Prostate gland (tissue), 2 donors: Measurements from ENCODE around the gene AOPEP. TPM values are rescaled to one million over a fixed set of nuclear protein-coding genes. Genes with fewer than 3 reads are reported as not detected.

Experiments used
- DNase-seq: peaks from one replicate; pipeline ENCODE4 v3.0.0-alpha.2; 2019; ENCODE audit warnings: low spot score
- H3K27ac ChIP-seq, 2 donors: fragments of 200-600 bp; sonication (generic); 2 replicates each; pipeline ENCODE4 v1.5.1; 2017 to 2019
- H3K27me3 ChIP-seq: fragments of 200-600 bp; sonication (generic); replicated peaks from 2 replicates; pipeline ENCODE4 v1.5.1; 2019; ENCODE audit not compliant: insufficient read depth
- H3K36me3 ChIP-seq, 2 donors: fragments of 200-600 bp; sonication (generic); 1 replicate in 1 of 2; 2 replicates in 1 of 2; pipeline versions ENCODE4 v1.5.1 to v1.8.1; 2017 to 2019
- H3K4me1 ChIP-seq: fragments of 200-600 bp; sonication (generic); replicated peaks from 2 replicates; pipeline ENCODE4 v1.5.1; 2019
- H3K4me3 ChIP-seq, 2 donors: fragments of 200-600 bp; sonication (generic); 2 replicates each; pipeline ENCODE4 v1.5.1; 2017 to 2019
- H3K9me3 ChIP-seq: fragments of 200-600 bp; sonication (generic); 2 replicates; pipeline ENCODE4 v1.5.1; 2017
- CTCF ChIP-seq, 4 experiments: fragments of 200-600 bp in 2 of 4; fragments of 450-650 bp in 2 of 4; sonication (generic) in 2 of 4; IDR thresholded peaks; 1 replicate in 3 of 4; 2 replicates in 1 of 4; pipeline ENCODE4 v1.5.1; 2016 to 2019; ENCODE audit warnings: antibody characterized with exemption in 4 of 4, mild to moderate bottlenecking in 2 of 4, moderate library complexity in 2 of 4
- POLR2A ChIP-seq: fragments of 450-650 bp; IDR thresholded peaks from one replicate; pipeline ENCODE4 v1.6.1; 2016; ENCODE audit warnings: antibody characterized with exemption, mild to moderate bottlenecking
- POLR2AphosphoS5 ChIP-seq: sonication (generic); formaldehyde crosslinking; IDR thresholded peaks from one replicate; pipeline ENCODE4 v1.6.1; 2017; ENCODE audit warnings: antibody characterized with exemption
- WGBS: methylation state at CpG from one replicate; pipeline ENCODE4 v1.1.5; 2018; 5-methylcytosine and 5-hydroxymethylcytosine counted together
- intact Hi-C: fragments of 100-400 bp; cut with DNase I; formaldehyde crosslinking; loops from one replicate; pipeline ENCODE4 v1.14.2; 2022
- microRNA counts, 2 donors: library from miRNA; unstranded; fragments of <30 nt; microRNA quantifications; one replicate each; lab custom pipeline; 2016 to 2017
- microRNA-seq: library from miRNA; unstranded; fragments of <30 nt; microRNA quantifications from one replicate; pipeline ENCODE4, GENCODE V29; 2016
- small RNA-seq, 2 donors: library from RNA; depleted of rRNA; stranded (forward); fragments of <200 nt; gene quantifications; one replicate each; pipeline ENCODE3, GENCODE V24; 2016
- total RNA-seq, 2 donors: library from RNA; depleted of rRNA; stranded (reverse); fragments of >200 nt; gene quantifications; one replicate each; pipeline ENCODE4 v1.1.0, GENCODE V29; 2016

AOPEP gene
- total RNA-seq, 2 donors from 2014 or later, result 107 to 188 TPM

- 64% methylated on average over 17 of the region's 17 CpGs for WGBS
Measured at GRCh38 chr9:95132366-95133324, 406.1 kb downstream of the AOPEP start.

GRCh38 chr9:95133325-95133705 lies 406.8 kb downstream of the AOPEP start:
- no peaks in the 10 kb centered on the region for H3K27me3 ChIP-seq
- no peaks in the 10 kb centered on the region for H3K4me1 ChIP-seq
- H3K4me3 ChIP-seq, result no peak overlapping the region
- WGBS, result 62% methylated on average over 4 of the region's 4 CpGs
- H3K9me3 ChIP-seq, result no peaks in the 10 kb centered on the region
- H3K27ac ChIP-seq, result peak overlapping the region in 1 of 2 donors; percentile 43
- no peak for DNase-seq
- no peak for TF ChIP-seq POLR2A
- TF ChIP-seq POLR2AphosphoS5, result no peak
- TF ChIP-seq CTCF (IDR thresholded peaks at IDR 0.05), result no peak
- intact Hi-C loops, result loop anchor here (5.0 kb wide), 1 partner anchor 34 kb away; no protein-coding TSS in a partner anchor
- H3K36me3 ChIP-seq, result no peaks in the 10 kb centered on the region

More at GRCh38 chr9:95132366-95133324, 406.1 kb downstream of the AOPEP start:
- no peak for DNase-seq
- Histone ChIP-seq H3K9me3 (no peaks in the 10 kb centered on the region), H3K27me3 (no peaks in the 10 kb centered on the region), H3K4me1 (no peaks in the 10 kb centered on the region), H3K27ac (peak overlapping the region in 1 of 2 donors; percentile 43), H3K4me3 (no peak overlapping the region), H3K36me3 (no peaks in the 10 kb centered on the region)
- TF ChIP-seq POLR2A, result no peak
- no peak for TF ChIP-seq POLR2AphosphoS5
- no peak for TF ChIP-seq CTCF (IDR thresholded peaks at IDR 0.05)
- intact Hi-C loops, result loop anchor here (5.0 kb wide), 1 partner anchor 35 kb away; no protein-coding TSS in a partner anchor

GRCh38 chr9:95134457-95134881 lies 408.0 kb downstream of the AOPEP start:
- Histone ChIP-seq H3K4me3 (no peak overlapping the region), H3K27ac (peak overlapping the region in 1 of 2 donors; percentile 9), H3K9me3 (no peaks in the 10 kb centered on the region), H3K36me3 (no peaks in the 10 kb centered on the region), H3K27me3 (no peaks in the 10 kb centered on the region), H3K4me1 (no peaks in the 10 kb centered on the region)
- intact Hi-C loops, result loop anchor here (5.0 kb wide), 1 partner anchor 33 kb away; no protein-coding TSS in a partner anchor
- no peak for DNase-seq
- 83% methylated on average over 9 of the region's 9 CpGs for WGBS
- TF ChIP-seq POLR2AphosphoS5, result no peak
- no peak for TF ChIP-seq CTCF (IDR thresholded peaks at IDR 0.05)
- no peak for TF ChIP-seq POLR2A

- WGBS, result 94% methylated on average over 10 of the region's 10 CpGs
- no peak overlapping the region for H3K27ac ChIP-seq
- H3K4me3 ChIP-seq, result no peak overlapping the region
- no peak for DNase-seq
- intact Hi-C loops, result no loop called here
- no peaks in the 10 kb centered on the region for H3K4me1 ChIP-seq
- no peaks in the 10 kb centered on the region for H3K36me3 ChIP-seq
- H3K9me3 ChIP-seq, result no peaks in the 10 kb centered on the region
- TF ChIP-seq POLR2AphosphoS5, result no peak
- no peak for TF ChIP-seq POLR2A
- TF ChIP-seq CTCF (IDR thresholded peaks at IDR 0.05), result no peak
- no peaks in the 10 kb centered on the region for H3K27me3 ChIP-seq
Measured at GRCh38 chr9:95135756-95136155, 409.3 kb downstream of the AOPEP start.

MicroRNAs within 50 kb of the gene (microRNA counts, 767-probe panel; counts per million panel counts)
- microRNA hsa-miR-2278 (lab: Ali Mortazavi, UCI) (0 to 431 counts per million in 2 donors), microRNA hsa-miR-23b-3p (lab: Ali Mortazavi, UCI) (5,549 to 5,821 counts per million in 2 donors), microRNA hsa-miR-27b-3p (lab: Ali Mortazavi, UCI) (5,666 to 5,709 counts per million in 2 donors)

Small RNA genes lying within 50 kb of the gene (microRNA-seq; reads per million reads assigned to microRNA genes)
- gene MIR2278 (3.5 reads per million, percentile 39 among the genes with 10 or more reads in this experiment), gene MIR23B (71,048 reads per million, percentile 99 among the genes with 10 or more reads in this experiment), gene MIR24-1 (not detected), gene MIR27B (8,654 reads per million, percentile 95 among the genes with 10 or more reads in this experiment), gene MIR3074 (not detected), gene MIR6081 (not detected)

Small RNA genes lying within 50 kb of the gene (small RNA-seq; reads per million reads assigned to genes)
- gene MIR2278, result 0 reads per million in 2 donors
- 1,948 to 2,792 reads per million in 2 donors for gene MIR23B
- 7,830 to 14,906 reads per million in 2 donors for gene MIR27B
- gene MIR3074, result 0 reads per million in 2 donors
- gene MIR6081, result 0 reads per million in 2 donors

Other genes starting within 250 kb of the AOPEP start
- gene PCAT7, start 171.6 kb upstream of the AOPEP start, total RNA-seq, result 1 to 10 TPM in 1 of 2 donors, under 1 TPM in 1; 0.18 to 4.4 TPM
- 1 to 10 TPM in 1 of 2 donors, not detected in 1; 2.0 TPM for gene FBP2, start 132.9 kb upstream of the AOPEP start, total RNA-seq
- gene FBP1, start 87.2 kb upstream of the AOPEP start, total RNA-seq, result 10 to 100 TPM; 19.5 to 41.4 TPM